Naive thymus-derived CD4-positive, alpha-beta T cell (primary cell): ENCODE measurements around the gene SPCS2. TPM values are rescaled to one million over a fixed set of nuclear protein-coding genes. Genes with fewer than 3 reads are reported as not detected.

Experiments used
- ATAC-seq: fragments of 150-1000 bp; cut with Tn5 transposase; 2 replicates; pipeline ENCODE4 v1.10.0; 2021; ENCODE audit warnings: mild to moderate bottlenecking, moderate library complexity
- CTCF ChIA-PET: fragments of 350-600 bp; sonication (Branson Sonifier 250); formaldehyde crosslinking; loops from one replicate; lab custom pipeline; 2021; ENCODE audit warnings: antibody characterized with exemption; lab: Charles Lee
- POLR2A ChIA-PET: fragments of 350-600 bp; sonication (Branson Sonifier 250); formaldehyde crosslinking; loops from one replicate; lab custom pipeline; 2021; ENCODE audit warnings: antibody characterized with exemption, inconsistent platforms; lab: Charles Lee
- DNase-seq, 9 donors: peaks; one replicate each; pipeline versions ENCODE4 v3.0.0 to v3.0.0-alpha.2; 2020 to 2022; ENCODE audit warnings: mixed read lengths in 1 of 9
- H3K27ac ChIP-seq: one replicate; pipeline ENCODE4 v1.7.0; 2013; ENCODE audit warnings: mild to moderate bottlenecking, low read depth, low read length, moderate library complexity
- H3K27me3 ChIP-seq, 2 donors: one replicate each; pipeline ENCODE4 v1.7.0; 2013; ENCODE audit warnings: low read length in 2 of 2, mild to moderate bottlenecking in 2 of 2, moderate library complexity in 2 of 2; ENCODE audit not compliant: control insufficient read depth in 2 of 2, insufficient read depth in 2 of 2
- H3K36me3 ChIP-seq, 3 experiments: 1 replicate in 2 of 3; 2 replicates in 1 of 3; pipeline ENCODE4 v1.7.0; 2013; ENCODE audit warnings: low read length in 3 of 3, mild to moderate bottlenecking in 3 of 3, moderate library complexity in 1 of 3; ENCODE audit not compliant: insufficient read depth in 3 of 3, control insufficient read depth in 2 of 3
- H3K4me1 ChIP-seq, 2 donors: one replicate each; pipeline ENCODE4 v1.7.0; 2013; ENCODE audit warnings: low read length in 2 of 2, mild to moderate bottlenecking in 2 of 2, moderate library complexity in 1 of 2; ENCODE audit not compliant: control insufficient read depth in 2 of 2, insufficient read depth in 2 of 2
- H3K4me3 ChIP-seq: 2 replicates; pipeline ENCODE4 v1.7.0; 2013; ENCODE audit warnings: mild to moderate bottlenecking, low read length
- H3K9me3 ChIP-seq, 3 experiments: 1 replicate in 2 of 3; 2 replicates in 1 of 3; pipeline ENCODE4 v1.7.0; 2013; ENCODE audit warnings: low read length in 3 of 3; ENCODE audit not compliant: control insufficient read depth in 2 of 3
- H3K27ac Mint-ChIP-seq, 9 donors: one replicate each; pipeline ENCODE4 v1.8.0; 2020 to 2022; ENCODE audit warnings: mixed read lengths in 9 of 9, mild to moderate bottlenecking in 8 of 9, moderate library complexity in 5 of 9, inconsistent platforms in 2 of 9
- H3K27me3 Mint-ChIP-seq, 5 donors: one replicate each; pipeline ENCODE4 v1.8.0; 2021 to 2022; ENCODE audit warnings: mixed read lengths in 5 of 5, mild to moderate bottlenecking in 1 of 5
- H3K36me3 Mint-ChIP-seq, 5 donors: one replicate each; pipeline ENCODE4 v1.8.0; 2020 to 2022; ENCODE audit warnings: mixed read lengths in 5 of 5, mild to moderate bottlenecking in 3 of 5, inconsistent platforms in 1 of 5
- H3K4me1 Mint-ChIP-seq, 7 donors: one replicate each; pipeline ENCODE4 v1.8.0; 2020 to 2022; ENCODE audit warnings: mixed read lengths in 7 of 7, mild to moderate bottlenecking in 3 of 7, inconsistent platforms in 1 of 7
- H3K4me3 Mint-ChIP-seq, 10 donors: one replicate each; pipeline ENCODE4 v1.8.0; 2020 to 2022; ENCODE audit warnings: mild to moderate bottlenecking in 10 of 10, mixed read lengths in 10 of 10, moderate library complexity in 6 of 10, inconsistent platforms in 2 of 10
- H3K9me3 Mint-ChIP-seq, 11 donors: one replicate each; pipeline ENCODE4 v1.8.0; 2020 to 2022; ENCODE audit warnings: mixed read lengths in 11 of 11, mild to moderate bottlenecking in 4 of 11, inconsistent platforms in 1 of 11, moderate library complexity in 1 of 11
- intact Hi-C, 2 donors: fragments of 100-400 bp; cut with micrococcal nuclease; formaldehyde crosslinking; loops; one replicate each; pipeline ENCODE4 v1.15.1; 2023
- polyA plus RNA-seq, 2 donors: library from polyadenylated mRNA; unstranded; fragments of 300-500 nt; fragmentation: Illumina TruSeq; gene quantifications; one replicate each; pipeline ENCODE4 v1.2.3, GENCODE V29; 2021
- total RNA-seq, 6 experiments: library from RNA in 5 of 6; stranded (reverse) in 5 of 6; gene quantifications; 1 replicate in 5 of 6; 2 replicates in 1 of 6; pipeline ENCODE4 v1.2.3 and lab custom pipeline; 2021 to 2026

Gene SPCS2
- total and polyA plus RNA-seq, 7 experiments from 2014 or later: 53.9 to 211 (median 100) TPM

- no peak for DNase-seq
- intact Hi-C loops: no loop called here
- peaks cover 23 to 58% (median 32%) of the 10 kb centered on the region in 5 donors for H3K36me3 Mint-ChIP-seq
- Histone ChIP-seq H3K36me3 (peaks cover 5 to 64% (median 20%) of the 10 kb centered on the region in 3 experiments), H3K27me3 (no peaks in the 10 kb centered on the region), H3K4me3 (no peak overlapping the region), H3K4me1 (no peaks in the 10 kb centered on the region), H3K27ac (no peak overlapping the region), H3K9me3 (no peaks in the 10 kb centered on the region)
- no peaks in the 10 kb centered on the region for H3K27me3 Mint-ChIP-seq
- ChIA-PET POLR2A (interaction anchor here (1.3 kb wide), 1 partner anchor 34 kb away, joined by 3 read pairs; no protein-coding TSS in a partner anchor), CTCF (no interaction called here)
- H3K27ac Mint-ChIP-seq: no peak overlapping the region
- H3K4me1 Mint-ChIP-seq: peaks cover 0 to 15% (median 4%) of the 10 kb centered on the region in 7 donors
- ATAC-seq: no peak
- H3K9me3 Mint-ChIP-seq: no peaks in the 10 kb centered on the region
- H3K4me3 Mint-ChIP-seq: no peak overlapping the region
Observed at GRCh38 chr11:74970852-74971395, 21.9 kb downstream of the SPCS2 start.

- H3K4me3 ChIP-seq: no peak overlapping the region
- no peak for ATAC-seq
- intact Hi-C loops: no loop called here
- no peak for DNase-seq
- H3K27ac ChIP-seq: no peak overlapping the region
- Mint-ChIP-seq H3K4me1 (peaks cover 0 to 15% (median 4%) of the 10 kb centered on the region in 7 donors), H3K4me3 (no peak overlapping the region), H3K27ac (no peak overlapping the region), H3K27me3 (no peaks in the 10 kb centered on the region), H3K36me3 (peaks cover 25 to 63% (median 35%) of the 10 kb centered on the region in 5 donors), H3K9me3 (no peaks in the 10 kb centered on the region)
- no peaks in the 10 kb centered on the region for H3K9me3 ChIP-seq
- ChIA-PET POLR2A (interaction anchor here (1.3 kb wide), 1 partner anchor 35 kb away, joined by 3 read pairs; no protein-coding TSS in a partner anchor), CTCF (no interaction called here)
- no peaks in the 10 kb centered on the region for H3K27me3 ChIP-seq
- H3K36me3 ChIP-seq: peaks cover 5 to 65% (median 20%) of the 10 kb centered on the region in 3 experiments
- H3K4me1 ChIP-seq: no peaks in the 10 kb centered on the region
Observed at GRCh38 chr11:74971424-74971823, 22.4 kb downstream of the SPCS2 start.

GRCh38 chr11:74978041-74978440 is 29.0 kb downstream of the SPCS2 start:
- peaks cover 0 to 31% (median 17%) of the 10 kb centered on the region in 3 experiments for H3K36me3 ChIP-seq
- H3K4me1 ChIP-seq: no peaks in the 10 kb centered on the region
- H3K27me3 Mint-ChIP-seq: no peaks in the 10 kb centered on the region
- no peaks in the 10 kb centered on the region for H3K27me3 ChIP-seq
- POLR2A ChIA-PET: no interaction called here
- H3K4me3 ChIP-seq: no peak overlapping the region
- CTCF ChIA-PET: no interaction called here
- no peaks in the 10 kb centered on the region for H3K9me3 ChIP-seq
- intact Hi-C loops: no loop called here
- no peak overlapping the region for H3K27ac Mint-ChIP-seq
- H3K4me1 Mint-ChIP-seq: peaks cover 0 to 15% (median 0%) of the 10 kb centered on the region in 7 donors
- peaks cover 18 to 45% (median 34%) of the 10 kb centered on the region in 5 donors for H3K36me3 Mint-ChIP-seq
- H3K9me3 Mint-ChIP-seq: peaks cover 0 to 2% (median 0%) of the 10 kb centered on the region in 11 donors
- DNase-seq: no peak
- H3K27ac ChIP-seq: no peak overlapping the region
- no peak for ATAC-seq
- H3K4me3 Mint-ChIP-seq: no peak overlapping the region

- peaks cover 0 to 21% (median 13%) of the 10 kb centered on the region in 5 donors for H3K36me3 Mint-ChIP-seq
- H3K4me3 Mint-ChIP-seq: no peak overlapping the region
- CTCF ChIA-PET: no interaction called here
- peaks cover 0 to 2% (median 0%) of the 10 kb centered on the region in 7 donors for H3K4me1 Mint-ChIP-seq
- H3K27ac ChIP-seq: no peak overlapping the region
- intact Hi-C loops: no loop called here
- peak; percentile 47 for ATAC-seq
- H3K4me1 ChIP-seq: no peaks in the 10 kb centered on the region
- no peaks in the 10 kb centered on the region for H3K9me3 ChIP-seq
- no peaks in the 10 kb centered on the region for H3K27me3 Mint-ChIP-seq
- no peak overlapping the region for H3K4me3 ChIP-seq
- no peak overlapping the region for H3K27ac Mint-ChIP-seq
- POLR2A ChIA-PET: no interaction called here
- peaks cover 0 to 17% (median 5%) of the 10 kb centered on the region in 3 experiments for H3K36me3 ChIP-seq
- H3K9me3 Mint-ChIP-seq: peaks cover 0 to 2% (median 0%) of the 10 kb centered on the region in 11 donors
- no peaks in the 10 kb centered on the region for H3K27me3 ChIP-seq
- DNase-seq: no peak
Observed at GRCh38 chr11:74980634-74981033, 31.6 kb downstream of the SPCS2 start.

GRCh38 chr11:74981888-74982287 is 32.8 kb downstream of the SPCS2 start:
- Mint-ChIP-seq H3K27ac (peak overlapping the region in 1 of 9 donors; percentile 5), H3K9me3 (peaks cover 0 to 2% (median 0%) of the 10 kb centered on the region in 11 donors), H3K27me3 (no peaks in the 10 kb centered on the region), H3K4me1 (peaks cover 0 to 2% (median 0%) of the 10 kb centered on the region in 7 donors), H3K36me3 (peaks cover 0 to 11% (median 9%) of the 10 kb centered on the region in 5 donors), H3K4me3 (no peak overlapping the region)
- no peaks in the 10 kb centered on the region for H3K9me3 ChIP-seq
- intact Hi-C loops: no loop called here
- DNase-seq (no peak), ATAC-seq (no peak)
- H3K27me3 ChIP-seq: no peaks in the 10 kb centered on the region
- CTCF ChIA-PET: no interaction called here
- no peaks in the 10 kb centered on the region for H3K4me1 ChIP-seq
- peaks cover 0 to 6% (median 5%) of the 10 kb centered on the region in 3 experiments for H3K36me3 ChIP-seq
- POLR2A ChIA-PET: no interaction called here
- no peak overlapping the region for H3K27ac ChIP-seq
- H3K4me3 ChIP-seq: no peak overlapping the region

- Histone ChIP-seq H3K4me1 (peaks cover under 1 to 4% of the 10 kb centered on the region in 2 donors), H3K27ac (no peak overlapping the region), H3K27me3 (no peaks in the 10 kb centered on the region), H3K4me3 (no peak overlapping the region), H3K9me3 (no peaks in the 10 kb centered on the region), H3K36me3 (peaks cover 0 to 3% (median 0%) of the 10 kb centered on the region in 3 experiments)
- intact Hi-C loops: no loop called here
- Mint-ChIP-seq H3K4me3 (no peak overlapping the region), H3K4me1 (peaks cover 0 to 4% (median under 1%) of the 10 kb centered on the region in 7 donors), H3K27ac (no peak overlapping the region), H3K27me3 (no peaks in the 10 kb centered on the region), H3K36me3 (peaks cover 0 to 11% (median 7%) of the 10 kb centered on the region in 5 donors), H3K9me3 (peaks cover 0 to 2% (median 0%) of the 10 kb centered on the region in 11 donors)
- POLR2A ChIA-PET: no interaction called here
- no peak for DNase-seq
- CTCF ChIA-PET: interaction anchor here (1.1 kb wide), 1 partner anchor 38 kb away, joined by 3 read pairs; no protein-coding TSS in a partner anchor
- ATAC-seq: no peak
Observed at GRCh38 chr11:74984070-74984469, 35.0 kb downstream of the SPCS2 start.
